ENCODE data around the gene TRMO. TPM values are rescaled to one million over a fixed set of nuclear protein-coding genes. Genes with fewer than 3 reads are reported as not detected.

Gene TRMO
- total RNA-seq, 5 donors from 2014 or later (not counting 1 experiment from before 2014, with no cell fraction given) = 38.8 to 47.4 (median 44.7) TPM

GRCh38 chr9:97925497-97926334 lies 3.4 kb upstream of the TRMO start:
- DNase-seq (no peak), ATAC-seq (replicated peaks in 1 of 4) (no peak)
- H3K36me3 Mint-ChIP-seq = peaks cover 3% of the 10 kb centered on the region
- ChIA-PET CTCF (interaction anchor here (0.6 to 1.4 kb wide), 4 partner anchors 24 to 108 kb away, joined by 3 to 6 read pairs (median 4); no protein-coding TSS in a partner anchor), POLR2A (interaction anchor here in 1 of 2 donors (0.6 kb wide), 1 partner anchor 320 kb away, joined by 9 read pairs; no protein-coding TSS in a partner anchor)
- Histone ChIP-seq H3K4me3 (ENCODE audit: control insufficient read depth in 1 of 2, extremely low read depth in 1 of 2, low read length in 1 of 2) (no peak overlapping the region), H3K27ac (ENCODE audit: low read length) (no peak overlapping the region), H3K4me1 (ENCODE audit: control insufficient read depth in 1 of 2, extremely low read depth in 1 of 2, insufficient read depth in 2 of 2, low read length in 2 of 2) (peaks cover 23 to 30% of the 10 kb centered on the region in 2 experiments), H3K36me3 (ENCODE audit: control insufficient read depth in 2 of 2, extremely low read depth in 1 of 2, insufficient read depth in 1 of 2, low read length in 1 of 2) (no peaks in the 10 kb centered on the region), H3K27me3 (replicated peaks in 1 of 2; ENCODE audit: control insufficient read depth in 2 of 2, extremely low read depth in 1 of 2, insufficient read depth in 2 of 2, low read length in 1 of 2) (no peaks in the 10 kb centered on the region), H3K9me3 (no peaks in the 10 kb centered on the region)
- H3K27me3 Mint-ChIP-seq = no peaks in the 10 kb centered on the region
- H3K4me1 Mint-ChIP-seq = peaks cover 44 to 48% (median 48%) of the 10 kb centered on the region in 3 donors
- no peak overlapping the region for H3K4me3 Mint-ChIP-seq
- H3K9me3 Mint-ChIP-seq = no peaks in the 10 kb centered on the region
- H3K27ac Mint-ChIP-seq = no peak overlapping the region
- WGBS (ENCODE audit: insufficient coverage) = no CpG with 5 or more reads among the region's 5 CpGs

- ATAC-seq (replicated peaks in 1 of 4) (no peak), DNase-seq (no peak)
- Histone ChIP-seq H3K9me3 (no peaks in the 10 kb centered on the region), H3K4me3 (ENCODE audit: control insufficient read depth in 1 of 2, extremely low read depth in 1 of 2, low read length in 1 of 2) (no peak overlapping the region), H3K36me3 (ENCODE audit: control insufficient read depth in 2 of 2, extremely low read depth in 1 of 2, insufficient read depth in 1 of 2, low read length in 1 of 2) (no peaks in the 10 kb centered on the region), H3K4me1 (ENCODE audit: control insufficient read depth in 1 of 2, extremely low read depth in 1 of 2, insufficient read depth in 2 of 2, low read length in 2 of 2) (peaks cover 24 to 30% of the 10 kb centered on the region in 2 experiments), H3K27ac (ENCODE audit: low read length) (no peak overlapping the region), H3K27me3 (replicated peaks in 1 of 2; ENCODE audit: control insufficient read depth in 2 of 2, extremely low read depth in 1 of 2, insufficient read depth in 2 of 2, low read length in 1 of 2) (no peaks in the 10 kb centered on the region)
- Mint-ChIP-seq H3K4me3 (no peak overlapping the region), H3K27me3 (no peaks in the 10 kb centered on the region), H3K4me1 (peaks cover 45 to 50% (median 48%) of the 10 kb centered on the region in 3 donors), H3K27ac (no peak overlapping the region), H3K36me3 (peaks cover 3% of the 10 kb centered on the region), H3K9me3 (no peaks in the 10 kb centered on the region)
- POLR2A ChIA-PET = interaction anchor here in 1 of 2 donors (0.6 kb wide), 1 partner anchor 86 kb away, joined by 5 read pairs; no protein-coding TSS in a partner anchor
- CTCF ChIA-PET = interaction anchor here (0.5 to 7.9 kb wide), 23 partner anchors 12 to 340 kb away, joined by 3 to 59 read pairs (median 4); partner anchors contain the start of genes NANS (in 1 of the 2), NCBP1 (in 1 of the 2) and TSTD2 (in 1 of the 2)
- WGBS (ENCODE audit: insufficient coverage) = 100% methylated on average over 1 of the region's 4 CpGs
Observed at GRCh38 chr9:97924386-97924785, 2.1 kb upstream of the TRMO start.

GRCh38 chr9:97923529-97924108 lies 1.3 kb upstream of the TRMO start:
- WGBS (ENCODE audit: insufficient coverage) = no CpG with 5 or more reads among the region's 8 CpGs
- Mint-ChIP-seq H3K27me3 (no peaks in the 10 kb centered on the region), H3K4me3 (peak overlapping the region; percentile 87 to 96 (median 92)), H3K36me3 (peaks cover 8% of the 10 kb centered on the region), H3K27ac (peak overlapping the region; percentile 87 to 100), H3K4me1 (peaks cover 45 to 50% (median 50%) of the 10 kb centered on the region in 3 donors), H3K9me3 (no peaks in the 10 kb centered on the region)
- Histone ChIP-seq H3K4me1 (ENCODE audit: control insufficient read depth in 1 of 2, extremely low read depth in 1 of 2, insufficient read depth in 2 of 2, low read length in 2 of 2) (peaks cover 27 to 36% of the 10 kb centered on the region in 2 experiments), H3K36me3 (ENCODE audit: control insufficient read depth in 2 of 2, extremely low read depth in 1 of 2, insufficient read depth in 1 of 2, low read length in 1 of 2) (no peaks in the 10 kb centered on the region), H3K4me3 (ENCODE audit: control insufficient read depth in 1 of 2, extremely low read depth in 1 of 2, low read length in 1 of 2) (peak overlapping the region; percentile 19), H3K27me3 (replicated peaks in 1 of 2; ENCODE audit: control insufficient read depth in 2 of 2, extremely low read depth in 1 of 2, insufficient read depth in 2 of 2, low read length in 1 of 2) (no peaks in the 10 kb centered on the region), H3K9me3 (no peaks in the 10 kb centered on the region), H3K27ac (ENCODE audit: low read length) (peak overlapping the region; percentile 99)
- CTCF ChIA-PET = interaction anchor here (0.5 to 7.9 kb wide), 26 partner anchors 13 to 340 kb away, joined by 3 to 59 read pairs (median 4); partner anchors contain the start of genes NANS (in 1 of the 2), NCBP1 (in 1 of the 2), TBC1D2 (in 1 of the 2) and TSTD2 (in 1 of the 2)
- POLR2A ChIA-PET = interaction anchor here (0.6 to 4.3 kb wide), 3 partner anchors 18 to 49 kb away, joined by 3 to 62 read pairs (median 11); no protein-coding TSS in a partner anchor
- DNase-seq (peak; percentile 41 to 87 (median 71)), ATAC-seq (replicated peaks in 1 of 4) (peak; percentile 6 to 20 (median 16))

- Histone ChIP-seq H3K4me1 (ENCODE audit: control insufficient read depth in 1 of 2, extremely low read depth in 1 of 2, insufficient read depth in 2 of 2, low read length in 2 of 2) (peaks cover 38 to 39% of the 10 kb centered on the region in 2 experiments), H3K4me3 (ENCODE audit: control insufficient read depth in 1 of 2, extremely low read depth in 1 of 2, low read length in 1 of 2) (no peak overlapping the region), H3K9me3 (no peaks in the 10 kb centered on the region), H3K27me3 (replicated peaks in 1 of 2; ENCODE audit: control insufficient read depth in 2 of 2, extremely low read depth in 1 of 2, insufficient read depth in 2 of 2, low read length in 1 of 2) (no peaks in the 10 kb centered on the region), H3K36me3 (ENCODE audit: control insufficient read depth in 2 of 2, extremely low read depth in 1 of 2, insufficient read depth in 1 of 2, low read length in 1 of 2) (peaks cover 3 to 17% of the 10 kb centered on the region in 2 donors), H3K27ac (ENCODE audit: low read length) (peak overlapping the region; percentile 99)
- H3K4me1 Mint-ChIP-seq = peaks cover 74 to 77% (median 74%) of the 10 kb centered on the region in 3 donors
- peak overlapping the region; percentile 98 to 100 for H3K27ac Mint-ChIP-seq
- ChIA-PET POLR2A (interaction anchor here (0.5 to 4.3 kb wide), 5 partner anchors 8 to 71 kb away, joined by 3 to 62 read pairs (median 16); no protein-coding TSS in a partner anchor), CTCF (interaction anchor here (0.5 to 7.9 kb wide), 7 partner anchors 9 to 115 kb away, joined by 5 to 59 read pairs (median 25); no protein-coding TSS in a partner anchor)
- H3K4me3 Mint-ChIP-seq = peak overlapping the region; percentile 87 to 96 (median 92)
- peaks cover 32% of the 10 kb centered on the region for H3K36me3 Mint-ChIP-seq
- DNase-seq (no peak), ATAC-seq (replicated peaks in 1 of 4) (no peak)
- H3K9me3 Mint-ChIP-seq = no peaks in the 10 kb centered on the region
- no peaks in the 10 kb centered on the region for H3K27me3 Mint-ChIP-seq
Observed at GRCh38 chr9:97919217-97919813, 3.0 kb downstream of the TRMO start.

GRCh38 chr9:97918611-97919010 lies 3.7 kb downstream of the TRMO start:
- Histone ChIP-seq H3K36me3 (ENCODE audit: control insufficient read depth in 2 of 2, extremely low read depth in 1 of 2, insufficient read depth in 1 of 2, low read length in 1 of 2) (peaks cover 3 to 21% of the 10 kb centered on the region in 2 donors), H3K27ac (ENCODE audit: low read length) (peak overlapping the region; percentile 99), H3K9me3 (no peaks in the 10 kb centered on the region), H3K27me3 (replicated peaks in 1 of 2; ENCODE audit: control insufficient read depth in 2 of 2, extremely low read depth in 1 of 2, insufficient read depth in 2 of 2, low read length in 1 of 2) (no peaks in the 10 kb centered on the region), H3K4me1 (ENCODE audit: control insufficient read depth in 1 of 2, extremely low read depth in 1 of 2, insufficient read depth in 2 of 2, low read length in 2 of 2) (peaks cover 33 to 38% of the 10 kb centered on the region in 2 experiments), H3K4me3 (ENCODE audit: control insufficient read depth in 1 of 2, extremely low read depth in 1 of 2, low read length in 1 of 2) (peak overlapping the region in 1 of 2 donors; percentile 8)
- Mint-ChIP-seq H3K9me3 (no peaks in the 10 kb centered on the region), H3K4me3 (peak overlapping the region; percentile 87 to 96 (median 92)), H3K27ac (peak overlapping the region; percentile 98 to 100), H3K27me3 (no peaks in the 10 kb centered on the region), H3K36me3 (peaks cover 39% of the 10 kb centered on the region), H3K4me1 (peaks cover 72 to 83% (median 76%) of the 10 kb centered on the region in 3 donors)
- no CpG with 5 or more reads among the region's 4 CpGs for WGBS (ENCODE audit: insufficient coverage)
- CTCF ChIA-PET = interaction anchor here in 1 of 2 donors (3.2 to 7.9 kb wide), 2 partner anchors 10 to 17 kb away, joined by 25 to 59 read pairs; no protein-coding TSS in a partner anchor
- ATAC-seq (replicated peaks in 1 of 4) = peak in 1 of 4 experiments; percentile 3
- peak in 1 of 35 experiments; percentile 54 for DNase-seq
- POLR2A ChIA-PET = interaction anchor here (0.6 to 2.0 kb wide), 3 partner anchors 10 to 16 kb away, joined by 5 to 7 read pairs (median 5); no protein-coding TSS in a partner anchor

Measured in T-cell (primary cell).